Type B pancreatic cell (in vitro differentiated cells): ENCODE data around the gene TIGD6. TPM values are rescaled to one million over a fixed set of nuclear protein-coding genes. Genes with fewer than 3 reads are reported as not detected.
"Not testable (repeated sequence)": the region's sequence is repeated elsewhere in the genome, so short reads cannot be mapped to it uniquely, and the experiment has no call there.

Experiments
- DNase-seq: peaks from one replicate; pipeline ENCODE4 v3.0.0; 2021; ENCODE audit warnings: mixed read lengths; ENCODE audit not compliant: unreplicated experiment; ENCODE audit errors: extremely low spot score
- H3K27ac Mint-ChIP-seq: 2 replicates; pipeline ENCODE4 v1.8.0; 2021; ENCODE audit warnings: mild to moderate bottlenecking, mixed read lengths
- H3K27me3 Mint-ChIP-seq: 2 replicates; pipeline ENCODE4 v1.8.0; 2021; ENCODE audit warnings: mixed read lengths
- H3K36me3 Mint-ChIP-seq: 2 replicates; pipeline ENCODE4 v1.8.0; 2021; ENCODE audit warnings: mixed read lengths
- H3K4me1 Mint-ChIP-seq: one replicate; pipeline ENCODE4 v1.8.0; 2021; ENCODE audit warnings: mixed read lengths; ENCODE audit not compliant: unreplicated experiment
- H3K4me3 Mint-ChIP-seq: 2 replicates; pipeline ENCODE4 v1.8.0; 2021; ENCODE audit warnings: mild to moderate bottlenecking, mixed read lengths
- H3K9me3 Mint-ChIP-seq: 2 replicates; pipeline ENCODE4 v1.8.0; 2021; ENCODE audit warnings: mixed read lengths
- CTCF ChIP-seq: fragments of 200-600 bp; sonication (generic); conservative IDR thresholded peaks from 2 replicates; pipeline ENCODE4 v1.5.0; 2021; ENCODE audit warnings: antibody characterized with exemption, mild to moderate bottlenecking
- total RNA-seq: library from RNA; stranded (reverse); gene quantifications from 2 replicates; pipeline ENCODE4 v1.2.1, GENCODE V29; 2021; ENCODE audit warnings: low replicate concordance

The TIGD6 gene
- total RNA-seq, 1 donor from 2014 or later: 4.9 TPM

GRCh38 chr5:150034662-150035061, 34.2 kb upstream of the TIGD6 start:
- no peak for DNase-seq
- no peak for TF ChIP-seq CTCF
- Mint-ChIP-seq H3K4me1 (peaks cover 36% of the 10 kb centered on the region), H3K36me3 (peaks cover 62% of the 10 kb centered on the region), H3K27ac (no peak overlapping the region), H3K9me3 (no peaks in the 10 kb centered on the region), H3K4me3 (no peak overlapping the region), H3K27me3 (no peaks in the 10 kb centered on the region)

GRCh38 chr5:150033334-150033733, 32.9 kb upstream of the TIGD6 start:
- H3K4me3 Mint-ChIP-seq: no peak overlapping the region
- DNase-seq: no peak
- H3K4me1 Mint-ChIP-seq: peaks cover 32% of the 10 kb centered on the region
- peaks cover 63% of the 10 kb centered on the region for H3K36me3 Mint-ChIP-seq
- TF ChIP-seq CTCF: no peak
- H3K27me3 Mint-ChIP-seq: no peaks in the 10 kb centered on the region
- no peaks in the 10 kb centered on the region for H3K9me3 Mint-ChIP-seq
- no peak overlapping the region for H3K27ac Mint-ChIP-seq

- DNase-seq, H3K4me3 Mint-ChIP-seq, H3K4me1 Mint-ChIP-seq: not testable (repeated sequence)
Observed at GRCh38 chr5:150028047-150028446, 27.6 kb upstream of the TIGD6 start.

GRCh38 chr5:150026682-150027172, 26.3 kb upstream of the TIGD6 start:
- DNase-seq: no peak
- H3K27me3 Mint-ChIP-seq: no peaks in the 10 kb centered on the region
- H3K4me3 Mint-ChIP-seq: no peak overlapping the region
- H3K27ac Mint-ChIP-seq: peak overlapping the region; percentile 48
- H3K36me3 Mint-ChIP-seq: peaks cover 34% of the 10 kb centered on the region
- no peaks in the 10 kb centered on the region for H3K9me3 Mint-ChIP-seq
- no peak for TF ChIP-seq CTCF
- H3K4me1 Mint-ChIP-seq: no peaks in the 10 kb centered on the region

More at GRCh38 chr5:150028047-150028446, 27.6 kb upstream of the TIGD6 start:
- not testable (repeated sequence) for H3K27me3 Mint-ChIP-seq, H3K9me3 Mint-ChIP-seq
- Mint-ChIP-seq H3K36me3 (peaks cover 33% of the 10 kb centered on the region), H3K27ac (peak overlapping the region; percentile 12)

- Mint-ChIP-seq H3K9me3 (no peaks in the 10 kb centered on the region), H3K4me1 (no peaks in the 10 kb centered on the region), H3K4me3 (no peak overlapping the region), H3K36me3 (peaks cover 30% of the 10 kb centered on the region), H3K27ac (no peak overlapping the region), H3K27me3 (no peaks in the 10 kb centered on the region)
- TF ChIP-seq CTCF: no peak
- DNase-seq: no peak
Observed at GRCh38 chr5:150024346-150024984, 24.0 kb upstream of the TIGD6 start.

GRCh38 chr5:150023136-150023535, 22.7 kb upstream of the TIGD6 start:
- Mint-ChIP-seq H3K27ac (no peak overlapping the region), H3K9me3 (no peaks in the 10 kb centered on the region), H3K27me3 (no peaks in the 10 kb centered on the region), H3K4me1 (no peaks in the 10 kb centered on the region), H3K36me3 (peaks cover 40% of the 10 kb centered on the region), H3K4me3 (no peak overlapping the region)
- no peak for TF ChIP-seq CTCF
- DNase-seq: no peak
